SH-SY5Y (cell line): Measurements from ENCODE around the gene ABCD1.

Experiments used
- GATA2 ChIP-seq: IDR thresholded peaks from 2 replicates; pipeline ENCODE4 v1.6.1; 2011; ENCODE audit warnings: mild to moderate bottlenecking, low read depth, low read length
- GATA3 ChIP-seq: IDR thresholded peaks from 2 replicates; pipeline ENCODE4 v1.6.1; 2011; ENCODE audit warnings: low read depth, mild to moderate bottlenecking, low read length, moderate library complexity

GRCh38 chrX:153732401-153732800, 7.7 kb downstream of the ABCD1 start:
- TF ChIP-seq GATA2 (no peak), GATA3 (no peak)
